SHP77 (cell line): ENCODE results near the gene UBXN4.
"Not testable (repeated sequence)": the region's sequence is repeated elsewhere in the genome, so short reads cannot be mapped to it uniquely, and the experiment has no call there.

Source experiments
- DNase-seq, 2 experiments: peaks; one replicate each; lab custom pipeline; 2025; lab: John Stamatoyannopoulos, UW

The UBXN4 gene, protein sequence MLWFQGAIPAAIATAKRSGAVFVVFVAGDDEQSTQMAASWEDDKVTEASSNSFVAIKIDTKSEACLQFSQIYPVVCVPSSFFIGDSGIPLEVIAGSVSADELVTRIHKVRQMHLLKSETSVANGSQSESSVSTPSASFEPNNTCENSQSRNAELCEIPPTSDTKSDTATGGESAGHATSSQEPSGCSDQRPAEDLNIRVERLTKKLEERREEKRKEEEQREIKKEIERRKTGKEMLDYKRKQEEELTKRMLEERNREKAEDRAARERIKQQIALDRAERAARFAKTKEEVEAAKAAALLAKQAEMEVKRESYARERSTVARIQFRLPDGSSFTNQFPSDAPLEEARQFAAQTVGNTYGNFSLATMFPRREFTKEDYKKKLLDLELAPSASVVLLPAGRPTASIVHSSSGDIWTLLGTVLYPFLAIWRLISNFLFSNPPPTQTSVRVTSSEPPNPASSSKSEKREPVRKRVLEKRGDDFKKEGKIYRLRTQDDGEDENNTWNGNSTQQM

DNA sequence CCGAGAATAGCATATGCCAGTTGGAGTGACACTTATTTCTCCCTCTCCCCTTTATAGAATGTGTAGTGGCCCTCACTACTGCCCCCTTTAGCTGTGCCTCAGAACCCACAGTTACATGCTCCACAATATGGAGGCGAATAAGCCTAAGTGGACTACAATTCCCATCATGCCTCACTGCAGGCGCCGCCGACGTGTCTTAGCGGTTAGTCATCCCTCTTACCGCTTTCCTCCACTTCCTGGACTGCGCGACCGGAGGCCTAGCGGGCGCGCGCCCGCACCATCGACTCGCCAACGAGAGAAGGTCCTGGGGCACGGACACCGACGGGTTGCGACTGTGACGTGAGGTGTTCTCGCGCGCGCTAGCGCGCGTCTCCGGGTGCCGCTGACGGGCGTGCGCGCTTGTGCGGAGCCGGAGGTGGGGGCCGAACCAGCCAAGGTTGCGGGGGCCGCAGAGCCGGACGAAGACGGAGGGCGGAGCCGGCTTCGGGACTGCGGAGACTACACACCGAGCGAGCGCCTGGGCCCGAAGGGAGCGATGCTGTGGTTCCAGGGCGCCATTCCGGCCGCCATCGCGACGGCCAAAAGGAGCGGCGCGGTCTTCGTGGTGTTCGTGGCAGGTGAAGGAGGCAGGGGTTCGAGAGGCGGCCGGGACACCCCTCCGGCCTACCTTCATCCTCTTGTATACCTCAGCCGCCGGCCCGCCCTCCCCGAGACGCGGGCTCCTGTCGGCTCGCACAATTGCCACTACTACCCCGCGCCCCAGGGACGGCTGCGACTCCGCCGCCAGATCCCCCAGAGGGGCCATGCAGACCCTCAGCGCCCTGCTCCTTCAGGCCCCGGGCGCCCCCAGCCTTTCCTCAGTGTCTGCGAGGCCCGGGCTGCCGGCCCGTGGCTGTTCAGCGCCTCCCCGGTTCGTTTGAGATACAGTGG lies at the start of gene UBXN4:
UBXN4 (plus strand) TSS at position 461 of the 930 bp plus-strand sequence; CDS start at position 536, 75 bp downstream.
- peak; percentile 87 to 88 for DNase-seq

DNA sequence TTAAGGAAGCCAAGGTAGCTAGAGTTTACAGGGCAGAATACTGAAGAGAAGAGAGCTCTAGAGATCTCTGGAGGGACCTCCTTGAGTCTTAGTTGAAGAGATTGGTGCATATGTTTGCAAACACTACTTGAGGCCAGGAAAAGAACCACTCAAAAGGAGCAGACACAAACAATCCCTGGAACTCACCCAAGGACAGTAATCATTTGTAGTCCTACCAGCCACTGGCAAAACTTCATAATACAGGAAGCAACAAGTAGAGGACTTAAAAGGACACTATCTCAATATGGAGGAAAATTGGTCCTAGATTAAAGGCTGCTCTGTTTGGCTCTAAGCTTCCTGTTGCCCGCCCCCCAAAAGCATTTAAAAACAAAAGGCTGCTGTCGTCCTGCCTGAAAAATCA lies 46.9 kb upstream of the UBXN4 start:
- no peak for DNase-seq

DNA sequence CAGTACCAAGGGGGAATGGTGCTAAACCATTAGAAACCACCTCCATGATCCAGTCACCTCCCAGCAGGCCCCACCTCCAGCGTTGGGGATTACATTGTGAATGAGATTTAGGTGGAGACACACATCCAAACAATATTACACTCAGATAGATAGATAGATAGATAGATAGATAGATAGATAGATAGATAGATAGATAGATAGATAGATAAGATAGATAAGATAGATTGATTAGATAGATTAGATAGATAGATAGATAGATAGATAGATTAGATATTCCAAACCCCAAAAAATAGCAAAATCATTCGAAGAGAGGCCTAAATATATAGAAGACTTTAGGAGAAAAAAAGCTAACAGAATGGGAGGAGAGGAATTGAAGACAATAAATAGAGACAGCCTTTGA lies 42.8 kb upstream of the UBXN4 start:
- DNase-seq = no peak

DNA sequence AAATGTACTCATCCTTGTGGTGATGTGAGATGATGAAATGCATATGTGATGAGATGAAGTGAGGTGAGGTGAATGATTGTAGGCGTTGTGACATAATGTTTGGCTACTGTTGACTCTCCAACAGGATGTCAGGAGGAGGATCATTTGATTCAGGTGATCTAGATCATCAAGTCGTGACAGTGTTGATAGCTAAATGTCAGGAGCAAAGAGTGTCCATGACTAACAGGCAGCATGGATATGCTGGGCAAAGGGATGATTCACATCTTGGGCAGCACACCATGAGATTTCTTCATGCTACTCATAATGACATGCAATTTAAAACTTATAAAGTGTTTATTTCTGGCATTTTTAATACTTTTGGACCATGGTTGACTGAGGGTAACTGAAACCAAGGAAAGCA lies 40.2 kb upstream of the UBXN4 start:
- DNase-seq = no peak

DNA sequence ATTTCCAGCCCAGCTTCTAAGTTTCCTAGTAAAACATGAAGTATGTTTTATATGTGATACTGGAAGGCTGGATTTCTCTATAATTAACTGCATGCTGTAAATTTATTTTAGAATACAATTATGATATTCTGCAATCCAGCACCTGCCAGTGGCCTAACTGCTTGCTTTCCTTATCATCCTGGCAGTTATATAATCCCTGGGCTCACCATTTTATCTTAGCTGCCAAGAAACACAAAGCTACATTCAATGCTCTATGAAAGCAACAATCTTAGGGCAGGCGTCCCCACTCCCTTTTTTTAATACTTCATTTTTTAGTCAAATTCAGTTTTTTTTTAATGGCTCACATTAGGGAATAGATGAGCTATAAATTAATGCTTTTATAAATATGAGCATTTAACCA lies 38.4 kb upstream of the UBXN4 start:
- no peak for DNase-seq

DNA sequence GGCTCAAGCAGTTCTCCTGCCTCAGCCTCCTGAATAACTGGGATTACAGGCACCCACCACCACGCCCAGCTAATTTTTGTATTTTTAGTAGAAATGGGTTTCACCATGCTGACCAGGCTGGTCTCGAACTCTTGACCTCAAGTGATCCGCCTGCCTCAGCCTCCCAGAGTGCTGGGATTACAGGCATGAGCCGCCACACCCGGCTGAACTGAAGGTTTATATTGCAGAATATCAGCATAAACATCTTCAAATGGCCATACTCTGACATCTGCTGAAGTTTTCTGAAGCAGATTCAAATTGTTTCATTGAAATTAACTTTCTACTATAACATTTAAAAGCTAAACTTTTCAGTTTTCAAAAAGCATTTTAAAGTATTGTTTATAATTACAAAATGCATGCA lies 37.6 kb upstream of the UBXN4 start:
- not testable (repeated sequence) for DNase-seq

DNA sequence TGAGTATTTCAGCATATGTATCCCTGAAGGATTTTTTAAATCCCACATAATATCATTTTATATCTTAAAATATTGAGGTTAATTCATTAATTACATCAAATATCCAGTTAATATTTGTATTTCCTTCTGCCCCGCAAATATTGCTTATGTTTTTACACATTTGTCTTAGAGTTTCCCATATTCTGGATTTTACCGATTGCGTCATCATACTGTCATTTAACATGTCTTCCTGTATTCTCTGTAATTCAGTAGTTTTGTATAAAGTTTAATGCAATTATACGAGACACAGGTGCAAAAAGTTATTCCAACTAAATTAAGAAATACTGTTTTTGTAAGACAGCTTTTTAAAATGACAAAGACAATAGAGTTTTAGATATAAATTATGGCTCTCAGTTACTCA lies 33.5 kb upstream of the UBXN4 start:
- DNase-seq = no peak

DNA sequence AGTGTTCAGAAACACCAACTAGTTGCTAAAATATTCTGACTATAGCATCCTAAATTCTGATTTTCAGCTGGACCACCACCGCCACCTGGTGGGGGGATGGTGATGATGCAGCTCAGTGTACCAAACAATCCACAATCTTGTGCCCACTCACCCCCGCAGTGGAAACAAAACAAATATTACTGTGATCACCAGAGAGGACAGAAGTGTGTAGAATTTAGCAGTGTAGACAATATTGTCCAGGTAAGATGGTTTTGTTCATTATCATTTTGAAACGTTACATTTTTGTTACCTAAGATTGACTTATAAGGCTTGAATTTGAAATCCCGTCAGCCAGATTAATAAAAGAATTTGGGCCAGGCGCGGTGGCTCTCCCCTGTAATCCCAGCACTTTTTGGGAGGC lies 31.7 kb upstream of the UBXN4 start:
- DNase-seq = peak in 1 of 2 experiments; percentile 5

DNA sequence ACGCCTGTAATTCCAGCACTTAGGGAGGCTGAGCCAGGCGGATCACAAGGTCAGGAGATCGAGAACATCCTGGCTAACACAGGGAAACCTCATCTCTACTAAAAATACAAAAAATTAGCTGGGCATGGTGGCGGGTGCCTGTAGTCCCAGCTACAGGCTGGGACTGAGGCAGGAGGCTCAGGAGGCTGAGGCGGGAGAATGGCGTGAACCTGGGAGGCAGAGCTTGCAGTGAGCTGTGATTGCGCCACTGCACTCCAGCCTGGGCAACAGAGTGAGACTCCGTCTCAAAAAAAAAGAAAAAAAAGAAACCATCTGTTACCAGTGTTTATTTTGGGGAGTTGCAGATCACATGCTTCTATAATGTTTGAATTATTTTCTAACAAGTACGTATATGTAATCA lies 26.6 kb upstream of the UBXN4 start:
- not testable (repeated sequence) for DNase-seq

DNA sequence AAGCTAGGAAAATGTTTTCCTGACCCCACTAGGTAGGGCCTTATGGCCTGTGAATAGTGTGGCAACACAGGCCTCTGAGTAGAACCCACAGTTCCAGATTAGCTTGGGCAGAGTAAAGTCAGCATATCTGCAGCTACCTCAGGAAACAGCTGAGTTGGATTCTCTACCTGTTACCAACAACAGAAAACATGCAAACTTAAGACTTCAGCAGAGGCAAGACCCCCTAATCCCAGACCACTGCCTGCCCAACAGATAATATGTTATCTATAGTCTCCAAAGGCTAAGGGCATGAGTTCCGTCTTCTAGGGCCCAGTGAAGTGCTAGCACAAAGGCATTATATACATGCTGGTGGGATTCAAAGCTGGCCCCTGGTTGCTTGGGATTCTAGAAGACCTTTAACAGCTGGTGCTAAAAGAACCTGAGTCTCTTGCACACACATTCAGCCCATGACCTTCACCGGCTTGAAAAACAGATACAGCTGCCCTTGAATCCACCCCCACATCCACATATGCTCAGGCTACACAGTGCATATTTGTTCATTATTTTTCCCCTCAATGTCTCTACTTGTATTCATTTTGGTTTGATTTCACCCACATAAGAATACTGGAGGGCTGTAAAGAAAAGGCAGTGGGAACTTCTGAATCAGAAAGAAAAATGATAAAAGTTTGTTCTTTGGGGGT lies 13.5 kb upstream of the UBXN4 start:
- no peak for DNase-seq

DNA sequence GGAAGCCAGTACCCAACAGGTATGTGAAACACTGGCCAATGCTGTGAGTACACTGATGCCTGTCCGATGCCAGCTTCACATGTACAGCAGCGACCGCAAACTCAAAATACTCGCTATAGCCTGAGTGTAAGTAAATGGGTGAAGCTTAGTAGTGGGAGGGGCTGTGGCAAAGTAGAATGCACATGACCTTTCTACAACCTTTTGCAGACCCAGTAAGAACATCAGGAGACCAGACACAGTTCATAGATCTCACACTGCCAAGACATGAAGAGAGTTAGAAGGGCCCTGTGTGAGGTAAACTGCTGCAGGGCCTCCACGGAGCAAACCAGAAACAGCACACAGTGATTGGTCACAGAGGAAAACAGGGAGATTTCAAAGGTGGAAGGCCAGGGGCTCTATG lies 9.1 kb upstream of the UBXN4 start:
- no peak for DNase-seq

DNA sequence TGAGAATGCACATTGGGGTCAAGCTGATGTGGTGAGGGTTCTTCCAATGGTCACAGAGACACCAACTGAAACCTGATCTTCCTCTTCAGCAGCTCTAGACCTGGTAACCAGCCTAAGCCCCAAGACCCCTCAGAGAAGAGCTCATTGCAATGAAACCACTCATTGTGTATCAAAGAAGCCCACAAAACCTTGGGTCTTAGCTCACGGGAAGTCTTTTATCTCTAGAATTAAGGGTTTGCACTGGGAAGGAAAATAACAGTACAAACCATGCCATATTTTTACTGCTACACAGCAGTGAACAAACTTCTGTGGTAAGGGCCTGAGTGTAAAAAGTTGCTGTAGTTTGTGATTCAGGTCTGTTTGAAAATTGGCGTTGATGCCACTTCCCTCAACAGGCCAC lies 8.6 kb upstream of the UBXN4 start:
- DNase-seq = no peak

DNA sequence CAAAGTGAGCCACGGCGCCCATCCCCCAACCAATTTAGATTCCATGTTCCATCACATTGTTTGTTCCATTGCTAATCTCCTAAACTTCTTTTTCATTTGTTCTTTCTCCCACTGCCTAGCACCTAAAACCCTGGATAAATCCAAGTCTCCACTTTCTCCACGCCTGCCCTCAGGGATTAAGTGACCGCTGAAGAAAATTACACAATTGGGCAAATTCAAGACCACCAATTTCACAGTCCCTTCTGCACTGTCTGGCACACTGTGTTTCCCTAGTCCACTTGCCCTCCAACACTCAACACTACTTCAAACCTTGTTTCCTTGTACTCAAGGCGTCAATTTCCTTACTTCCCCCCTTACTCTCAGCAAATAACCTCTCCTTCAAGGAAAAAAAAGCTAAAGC lies 5.1 kb upstream of the UBXN4 start:
- DNase-seq = no peak

DNA sequence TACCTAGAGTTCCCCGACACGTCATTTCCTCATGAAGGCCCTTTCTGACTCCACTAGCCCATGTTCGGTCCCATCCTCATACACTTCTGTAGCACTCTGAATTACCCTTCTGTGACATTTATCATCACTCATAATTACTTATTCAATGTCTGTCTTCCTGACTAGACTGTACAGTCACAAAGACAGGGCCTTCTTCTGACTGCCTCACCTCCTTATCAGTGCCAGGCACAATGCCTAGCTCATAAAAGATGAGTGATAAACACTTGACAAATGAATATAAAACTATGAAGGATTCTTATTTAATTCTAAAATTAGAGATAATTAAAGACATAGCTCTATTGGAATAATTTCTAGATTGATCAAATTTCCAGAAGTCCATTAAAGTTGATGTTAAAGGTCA lies 1.4 kb upstream of the UBXN4 start:
- DNase-seq = no peak

DNA sequence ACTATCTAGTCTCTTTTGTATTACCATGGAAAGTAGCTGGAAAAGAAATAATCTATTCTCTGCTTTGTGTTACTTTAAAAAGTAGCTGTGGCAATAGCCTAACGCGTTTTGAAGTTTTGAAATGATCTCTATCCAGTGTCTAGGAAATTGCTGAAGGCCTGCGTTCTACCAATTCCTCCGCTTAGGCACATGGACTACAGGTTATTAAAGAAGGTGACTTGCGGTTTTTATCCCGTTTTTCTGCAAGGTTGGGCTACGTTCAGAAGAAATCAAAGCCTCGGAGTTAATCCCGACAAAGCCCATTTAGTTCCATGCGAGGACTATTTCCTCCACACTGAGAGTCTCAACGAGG lies 636 bp upstream of the UBXN4 start:
- no peak for DNase-seq

DNA sequence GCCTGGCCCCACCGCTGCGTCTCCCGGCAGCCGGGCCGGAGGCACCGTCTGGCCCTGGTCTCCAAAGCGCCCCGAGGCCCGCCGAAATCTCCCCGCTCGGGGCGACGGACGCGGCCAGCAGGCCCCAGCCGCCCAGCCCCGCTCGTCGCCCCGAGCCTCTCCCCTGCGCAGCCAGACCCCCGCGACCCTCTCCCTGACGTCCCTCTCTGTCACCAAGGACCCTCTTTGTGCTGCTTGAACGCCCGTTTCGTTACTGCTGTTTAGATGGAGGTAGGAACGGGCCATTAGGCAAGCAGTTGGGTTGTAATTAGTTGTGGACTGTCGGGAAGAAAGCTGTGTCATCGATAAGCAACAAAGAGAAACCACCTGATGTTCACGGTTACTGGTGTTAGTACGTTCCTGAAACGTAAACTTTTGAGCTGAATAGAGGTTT lies 686 bp downstream of the UBXN4 start:
- DNase-seq = peak; percentile 0 to 11

DNA sequence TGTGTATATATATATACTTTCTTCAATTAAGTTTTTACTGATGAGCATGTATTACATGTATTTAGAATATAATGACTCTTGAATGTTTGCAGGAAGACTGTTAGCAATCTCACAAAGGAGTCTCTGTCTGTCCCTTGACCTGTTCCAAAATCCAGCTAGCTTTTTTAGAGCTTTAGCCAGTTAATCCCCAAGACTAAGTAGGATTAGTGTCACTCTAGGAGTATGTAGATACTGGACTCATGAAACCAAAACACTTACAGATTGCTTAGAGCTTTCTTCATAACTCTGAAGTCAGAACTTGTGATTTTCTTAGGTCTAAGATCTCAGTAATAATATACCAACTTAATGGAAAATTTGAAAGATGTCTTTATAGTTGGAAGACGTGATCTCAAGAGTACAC lies 2.2 kb downstream of the UBXN4 start:
- no peak for DNase-seq

DNA sequence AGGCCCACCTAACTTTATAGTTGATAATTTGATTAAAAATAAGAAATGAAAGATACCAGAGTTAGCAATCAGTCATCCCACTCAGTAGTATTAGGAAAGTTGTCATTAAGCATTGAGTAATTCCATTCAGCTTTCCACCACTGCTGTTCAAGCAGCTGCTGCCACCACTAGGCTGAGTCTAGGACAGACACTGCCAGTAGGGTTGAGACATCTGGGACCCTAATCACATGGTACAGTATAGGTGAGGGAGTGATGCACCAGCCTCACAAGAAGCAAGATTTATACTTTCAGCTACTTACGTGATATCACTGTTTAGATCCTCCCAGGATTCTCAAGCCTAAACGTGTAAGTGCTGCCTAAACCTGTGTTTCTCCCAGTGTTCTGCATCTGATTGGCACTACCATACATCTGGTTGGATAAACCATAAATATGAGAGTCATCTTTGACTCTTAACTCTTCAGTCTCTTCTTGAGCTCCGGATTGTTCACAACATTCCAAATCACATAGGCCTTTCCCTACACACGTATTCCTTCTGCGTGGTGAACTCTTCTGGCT lies 3.2 kb downstream of the UBXN4 start:
- peak in 1 of 2 experiments; percentile 1 for DNase-seq

DNA sequence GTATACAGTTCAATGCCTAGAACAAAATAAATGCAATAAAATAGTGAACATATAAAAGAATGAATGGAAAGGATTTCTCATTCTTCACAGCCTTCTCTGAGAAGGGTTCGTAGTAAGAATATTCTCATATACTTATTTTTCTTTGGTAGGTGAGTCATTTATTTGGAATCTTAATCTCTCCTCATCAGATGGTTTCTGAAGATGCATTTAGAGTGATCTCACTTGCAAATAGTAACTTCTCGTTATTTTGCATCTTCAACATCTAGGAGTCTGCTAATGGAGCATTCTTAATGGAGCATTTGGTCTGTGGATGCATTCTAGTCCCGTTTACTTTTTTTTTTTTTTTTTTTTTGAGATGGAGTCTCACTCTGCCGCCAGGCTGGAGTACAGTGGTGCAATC lies 3.9 kb downstream of the UBXN4 start:
- DNase-seq = no peak

DNA sequence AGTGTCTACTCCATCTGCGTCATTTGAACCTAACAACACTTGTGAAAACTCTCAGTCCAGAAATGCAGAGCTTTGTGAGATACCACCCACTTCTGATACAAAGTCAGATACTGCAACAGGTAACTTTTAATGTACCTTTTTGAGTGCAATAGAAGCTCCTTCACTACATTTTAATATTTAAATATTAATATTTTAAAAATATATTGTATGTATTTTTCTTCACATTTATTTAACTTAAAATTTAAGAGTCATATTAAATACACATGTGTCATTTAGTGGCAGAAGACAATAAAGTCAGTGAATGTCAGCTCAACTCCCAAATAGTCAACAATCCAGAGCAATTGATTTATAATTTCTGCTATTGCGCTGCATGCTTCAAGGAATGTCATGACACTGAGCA lies 13.9 kb downstream of the UBXN4 start:
- DNase-seq = no peak

DNA sequence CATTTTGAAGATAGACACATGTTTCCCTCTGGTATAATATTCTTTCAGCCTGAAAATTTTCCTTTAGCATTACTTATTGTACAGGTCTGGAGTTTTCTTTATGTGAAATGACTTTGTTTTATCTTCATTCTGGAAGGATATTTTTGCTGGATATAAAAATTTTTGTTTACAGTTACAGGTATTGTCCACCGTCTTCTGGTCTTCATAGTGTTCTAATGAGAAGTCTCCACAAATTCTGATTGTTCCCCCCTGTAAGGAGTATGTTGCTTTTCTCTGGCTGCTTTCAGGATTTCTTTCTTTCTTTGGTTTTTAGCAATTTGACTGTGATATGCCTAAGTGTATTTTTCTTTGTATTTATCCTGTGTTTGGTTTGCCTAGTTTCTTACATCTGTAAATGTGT lies 15.0 kb downstream of the UBXN4 start:
- no peak for DNase-seq

DNA sequence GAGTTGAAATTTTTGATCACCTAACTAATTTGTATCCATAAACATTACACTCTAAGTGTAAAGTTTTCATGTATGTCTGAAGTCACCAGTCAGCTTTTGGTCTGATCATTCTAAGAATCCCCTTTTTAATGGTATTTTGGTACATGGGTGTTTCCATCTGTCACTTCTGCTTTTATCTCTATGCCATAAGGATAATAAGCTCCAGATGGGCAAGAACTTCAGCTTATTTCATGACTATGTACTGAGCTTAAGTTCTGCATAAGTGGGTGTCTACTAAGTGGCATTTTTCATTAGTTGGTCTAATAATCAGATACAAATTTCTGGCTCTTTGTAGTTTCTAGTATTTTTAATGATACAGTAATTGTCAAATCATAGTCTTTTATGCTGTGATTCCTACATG lies 20.4 kb downstream of the UBXN4 start:
- no peak for DNase-seq
